ENCODE measurements around the gene DSG4.

DNA sequence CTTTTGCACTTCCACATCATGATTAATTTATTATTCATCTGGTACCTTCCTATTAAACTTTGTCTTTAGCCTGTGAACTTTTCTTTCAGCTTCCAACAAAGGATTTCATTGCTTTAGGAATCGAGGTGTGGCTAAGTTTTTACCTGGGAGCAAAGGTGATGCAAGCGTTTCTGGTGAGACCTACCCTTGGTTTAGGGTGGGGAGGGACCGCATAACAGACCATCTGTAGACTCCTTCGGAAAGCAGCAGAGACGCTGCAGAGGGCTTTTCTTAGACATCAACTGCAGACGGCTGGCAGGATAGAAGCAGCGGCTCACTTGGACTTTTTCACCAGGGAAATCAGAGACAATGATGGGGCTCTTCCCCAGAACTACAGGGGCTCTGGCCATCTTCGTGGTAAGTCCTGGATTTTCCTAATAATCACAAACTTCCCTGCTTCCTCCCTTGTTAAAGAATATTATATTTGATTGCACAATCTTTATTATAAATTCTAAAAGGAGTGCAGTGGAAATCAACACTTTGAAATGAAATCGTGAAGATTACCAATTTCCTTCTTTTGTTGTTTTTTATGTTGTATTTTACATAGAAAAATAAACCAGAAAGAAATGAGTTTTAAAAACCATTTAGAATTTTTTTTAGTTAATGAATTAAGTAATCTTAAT lies 71.1 kb downstream of the DSG4 start, which contains the start of gene DSG3:
- TF ChIP-seq, protein P1, sequence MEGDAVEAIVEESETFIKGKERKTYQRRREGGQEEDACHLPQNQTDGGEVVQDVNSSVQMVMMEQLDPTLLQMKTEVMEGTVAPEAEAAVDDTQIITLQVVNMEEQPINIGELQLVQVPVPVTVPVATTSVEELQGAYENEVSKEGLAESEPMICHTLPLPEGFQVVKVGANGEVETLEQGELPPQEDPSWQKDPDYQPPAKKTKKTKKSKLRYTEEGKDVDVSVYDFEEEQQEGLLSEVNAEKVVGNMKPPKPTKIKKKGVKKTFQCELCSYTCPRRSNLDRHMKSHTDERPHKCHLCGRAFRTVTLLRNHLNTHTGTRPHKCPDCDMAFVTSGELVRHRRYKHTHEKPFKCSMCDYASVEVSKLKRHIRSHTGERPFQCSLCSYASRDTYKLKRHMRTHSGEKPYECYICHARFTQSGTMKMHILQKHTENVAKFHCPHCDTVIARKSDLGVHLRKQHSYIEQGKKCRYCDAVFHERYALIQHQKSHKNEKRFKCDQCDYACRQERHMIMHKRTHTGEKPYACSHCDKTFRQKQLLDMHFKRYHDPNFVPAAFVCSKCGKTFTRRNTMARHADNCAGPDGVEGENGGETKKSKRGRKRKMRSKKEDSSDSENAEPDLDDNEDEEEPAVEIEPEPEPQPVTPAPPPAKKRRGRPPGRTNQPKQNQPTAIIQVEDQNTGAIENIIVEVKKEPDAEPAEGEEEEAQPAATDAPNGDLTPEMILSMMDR (IDR thresholded peaks at IDR 0.05): no peak
- TF ChIP-seq POLR2A (IDR thresholded peaks at IDR 0.05): no peak

All from body of pancreas (tissue), 4 donors.